ENCODE results near the gene TSC1.

DNA sequence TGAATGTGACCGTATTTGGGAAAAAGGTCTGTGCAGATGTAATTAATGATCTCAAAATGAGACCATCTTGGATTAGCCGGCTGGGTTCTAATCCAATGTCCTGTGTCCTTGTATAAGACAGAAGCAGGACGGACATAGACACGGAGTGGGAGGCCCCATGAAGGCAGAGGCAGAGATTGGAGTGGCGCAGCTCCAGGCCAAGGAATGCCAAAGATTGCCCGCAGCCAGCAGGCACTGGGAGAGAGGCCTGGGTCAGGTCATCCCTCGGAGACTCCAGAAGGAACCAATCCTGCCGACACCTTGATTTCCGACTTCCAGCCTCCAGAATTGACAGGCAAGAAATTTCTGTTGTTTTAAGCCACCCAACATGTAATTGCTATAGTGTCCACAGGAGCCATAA, 21.1 kb upstream of the TSC1 start:
- TF ChIP-seq, protein P1, sequence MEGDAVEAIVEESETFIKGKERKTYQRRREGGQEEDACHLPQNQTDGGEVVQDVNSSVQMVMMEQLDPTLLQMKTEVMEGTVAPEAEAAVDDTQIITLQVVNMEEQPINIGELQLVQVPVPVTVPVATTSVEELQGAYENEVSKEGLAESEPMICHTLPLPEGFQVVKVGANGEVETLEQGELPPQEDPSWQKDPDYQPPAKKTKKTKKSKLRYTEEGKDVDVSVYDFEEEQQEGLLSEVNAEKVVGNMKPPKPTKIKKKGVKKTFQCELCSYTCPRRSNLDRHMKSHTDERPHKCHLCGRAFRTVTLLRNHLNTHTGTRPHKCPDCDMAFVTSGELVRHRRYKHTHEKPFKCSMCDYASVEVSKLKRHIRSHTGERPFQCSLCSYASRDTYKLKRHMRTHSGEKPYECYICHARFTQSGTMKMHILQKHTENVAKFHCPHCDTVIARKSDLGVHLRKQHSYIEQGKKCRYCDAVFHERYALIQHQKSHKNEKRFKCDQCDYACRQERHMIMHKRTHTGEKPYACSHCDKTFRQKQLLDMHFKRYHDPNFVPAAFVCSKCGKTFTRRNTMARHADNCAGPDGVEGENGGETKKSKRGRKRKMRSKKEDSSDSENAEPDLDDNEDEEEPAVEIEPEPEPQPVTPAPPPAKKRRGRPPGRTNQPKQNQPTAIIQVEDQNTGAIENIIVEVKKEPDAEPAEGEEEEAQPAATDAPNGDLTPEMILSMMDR (conservative IDR thresholded peaks at IDR 0.05; ENCODE audit: low read depth in 2 of 2): no peak
- no peak for TF ChIP-seq CREB1 (CRISPR knock-in tag; IDR thresholded peaks at IDR 0.05; ENCODE audit: low read depth)
- no peak for TF ChIP-seq NANOG (IDR thresholded peaks at IDR 0.05; ENCODE audit: borderline replicate concordance)
- TF ChIP-seq POLR2AphosphoS5 (IDR thresholded peaks at IDR 0.05; ENCODE audit: low read depth): no peak
- no peak for TF ChIP-seq EZH2phosphoT487 (IDR thresholded peaks at IDR 0.05; ENCODE audit: unreplicated experiment)
- TF ChIP-seq, protein P2, sequence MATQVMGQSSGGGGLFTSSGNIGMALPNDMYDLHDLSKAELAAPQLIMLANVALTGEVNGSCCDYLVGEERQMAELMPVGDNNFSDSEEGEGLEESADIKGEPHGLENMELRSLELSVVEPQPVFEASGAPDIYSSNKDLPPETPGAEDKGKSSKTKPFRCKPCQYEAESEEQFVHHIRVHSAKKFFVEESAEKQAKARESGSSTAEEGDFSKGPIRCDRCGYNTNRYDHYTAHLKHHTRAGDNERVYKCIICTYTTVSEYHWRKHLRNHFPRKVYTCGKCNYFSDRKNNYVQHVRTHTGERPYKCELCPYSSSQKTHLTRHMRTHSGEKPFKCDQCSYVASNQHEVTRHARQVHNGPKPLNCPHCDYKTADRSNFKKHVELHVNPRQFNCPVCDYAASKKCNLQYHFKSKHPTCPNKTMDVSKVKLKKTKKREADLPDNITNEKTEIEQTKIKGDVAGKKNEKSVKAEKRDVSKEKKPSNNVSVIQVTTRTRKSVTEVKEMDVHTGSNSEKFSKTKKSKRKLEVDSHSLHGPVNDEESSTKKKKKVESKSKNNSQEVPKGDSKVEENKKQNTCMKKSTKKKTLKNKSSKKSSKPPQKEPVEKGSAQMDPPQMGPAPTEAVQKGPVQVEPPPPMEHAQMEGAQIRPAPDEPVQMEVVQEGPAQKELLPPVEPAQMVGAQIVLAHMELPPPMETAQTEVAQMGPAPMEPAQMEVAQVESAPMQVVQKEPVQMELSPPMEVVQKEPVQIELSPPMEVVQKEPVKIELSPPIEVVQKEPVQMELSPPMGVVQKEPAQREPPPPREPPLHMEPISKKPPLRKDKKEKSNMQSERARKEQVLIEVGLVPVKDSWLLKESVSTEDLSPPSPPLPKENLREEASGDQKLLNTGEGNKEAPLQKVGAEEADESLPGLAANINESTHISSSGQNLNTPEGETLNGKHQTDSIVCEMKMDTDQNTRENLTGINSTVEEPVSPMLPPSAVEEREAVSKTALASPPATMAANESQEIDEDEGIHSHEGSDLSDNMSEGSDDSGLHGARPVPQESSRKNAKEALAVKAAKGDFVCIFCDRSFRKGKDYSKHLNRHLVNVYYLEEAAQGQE (IDR thresholded peaks at IDR 0.05; ENCODE audit: unreplicated experiment): no peak
- TF ChIP-seq EZH2 (IDR thresholded peaks at IDR 0.05; ENCODE audit: low read depth, unreplicated experiment): no peak
- TF ChIP-seq, protein P3, sequence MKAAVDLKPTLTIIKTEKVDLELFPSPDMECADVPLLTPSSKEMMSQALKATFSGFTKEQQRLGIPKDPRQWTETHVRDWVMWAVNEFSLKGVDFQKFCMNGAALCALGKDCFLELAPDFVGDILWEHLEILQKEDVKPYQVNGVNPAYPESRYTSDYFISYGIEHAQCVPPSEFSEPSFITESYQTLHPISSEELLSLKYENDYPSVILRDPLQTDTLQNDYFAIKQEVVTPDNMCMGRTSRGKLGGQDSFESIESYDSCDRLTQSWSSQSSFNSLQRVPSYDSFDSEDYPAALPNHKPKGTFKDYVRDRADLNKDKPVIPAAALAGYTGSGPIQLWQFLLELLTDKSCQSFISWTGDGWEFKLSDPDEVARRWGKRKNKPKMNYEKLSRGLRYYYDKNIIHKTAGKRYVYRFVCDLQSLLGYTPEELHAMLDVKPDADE (IDR thresholded peaks at IDR 0.05): no peak
- TF ChIP-seq, protein P4, sequence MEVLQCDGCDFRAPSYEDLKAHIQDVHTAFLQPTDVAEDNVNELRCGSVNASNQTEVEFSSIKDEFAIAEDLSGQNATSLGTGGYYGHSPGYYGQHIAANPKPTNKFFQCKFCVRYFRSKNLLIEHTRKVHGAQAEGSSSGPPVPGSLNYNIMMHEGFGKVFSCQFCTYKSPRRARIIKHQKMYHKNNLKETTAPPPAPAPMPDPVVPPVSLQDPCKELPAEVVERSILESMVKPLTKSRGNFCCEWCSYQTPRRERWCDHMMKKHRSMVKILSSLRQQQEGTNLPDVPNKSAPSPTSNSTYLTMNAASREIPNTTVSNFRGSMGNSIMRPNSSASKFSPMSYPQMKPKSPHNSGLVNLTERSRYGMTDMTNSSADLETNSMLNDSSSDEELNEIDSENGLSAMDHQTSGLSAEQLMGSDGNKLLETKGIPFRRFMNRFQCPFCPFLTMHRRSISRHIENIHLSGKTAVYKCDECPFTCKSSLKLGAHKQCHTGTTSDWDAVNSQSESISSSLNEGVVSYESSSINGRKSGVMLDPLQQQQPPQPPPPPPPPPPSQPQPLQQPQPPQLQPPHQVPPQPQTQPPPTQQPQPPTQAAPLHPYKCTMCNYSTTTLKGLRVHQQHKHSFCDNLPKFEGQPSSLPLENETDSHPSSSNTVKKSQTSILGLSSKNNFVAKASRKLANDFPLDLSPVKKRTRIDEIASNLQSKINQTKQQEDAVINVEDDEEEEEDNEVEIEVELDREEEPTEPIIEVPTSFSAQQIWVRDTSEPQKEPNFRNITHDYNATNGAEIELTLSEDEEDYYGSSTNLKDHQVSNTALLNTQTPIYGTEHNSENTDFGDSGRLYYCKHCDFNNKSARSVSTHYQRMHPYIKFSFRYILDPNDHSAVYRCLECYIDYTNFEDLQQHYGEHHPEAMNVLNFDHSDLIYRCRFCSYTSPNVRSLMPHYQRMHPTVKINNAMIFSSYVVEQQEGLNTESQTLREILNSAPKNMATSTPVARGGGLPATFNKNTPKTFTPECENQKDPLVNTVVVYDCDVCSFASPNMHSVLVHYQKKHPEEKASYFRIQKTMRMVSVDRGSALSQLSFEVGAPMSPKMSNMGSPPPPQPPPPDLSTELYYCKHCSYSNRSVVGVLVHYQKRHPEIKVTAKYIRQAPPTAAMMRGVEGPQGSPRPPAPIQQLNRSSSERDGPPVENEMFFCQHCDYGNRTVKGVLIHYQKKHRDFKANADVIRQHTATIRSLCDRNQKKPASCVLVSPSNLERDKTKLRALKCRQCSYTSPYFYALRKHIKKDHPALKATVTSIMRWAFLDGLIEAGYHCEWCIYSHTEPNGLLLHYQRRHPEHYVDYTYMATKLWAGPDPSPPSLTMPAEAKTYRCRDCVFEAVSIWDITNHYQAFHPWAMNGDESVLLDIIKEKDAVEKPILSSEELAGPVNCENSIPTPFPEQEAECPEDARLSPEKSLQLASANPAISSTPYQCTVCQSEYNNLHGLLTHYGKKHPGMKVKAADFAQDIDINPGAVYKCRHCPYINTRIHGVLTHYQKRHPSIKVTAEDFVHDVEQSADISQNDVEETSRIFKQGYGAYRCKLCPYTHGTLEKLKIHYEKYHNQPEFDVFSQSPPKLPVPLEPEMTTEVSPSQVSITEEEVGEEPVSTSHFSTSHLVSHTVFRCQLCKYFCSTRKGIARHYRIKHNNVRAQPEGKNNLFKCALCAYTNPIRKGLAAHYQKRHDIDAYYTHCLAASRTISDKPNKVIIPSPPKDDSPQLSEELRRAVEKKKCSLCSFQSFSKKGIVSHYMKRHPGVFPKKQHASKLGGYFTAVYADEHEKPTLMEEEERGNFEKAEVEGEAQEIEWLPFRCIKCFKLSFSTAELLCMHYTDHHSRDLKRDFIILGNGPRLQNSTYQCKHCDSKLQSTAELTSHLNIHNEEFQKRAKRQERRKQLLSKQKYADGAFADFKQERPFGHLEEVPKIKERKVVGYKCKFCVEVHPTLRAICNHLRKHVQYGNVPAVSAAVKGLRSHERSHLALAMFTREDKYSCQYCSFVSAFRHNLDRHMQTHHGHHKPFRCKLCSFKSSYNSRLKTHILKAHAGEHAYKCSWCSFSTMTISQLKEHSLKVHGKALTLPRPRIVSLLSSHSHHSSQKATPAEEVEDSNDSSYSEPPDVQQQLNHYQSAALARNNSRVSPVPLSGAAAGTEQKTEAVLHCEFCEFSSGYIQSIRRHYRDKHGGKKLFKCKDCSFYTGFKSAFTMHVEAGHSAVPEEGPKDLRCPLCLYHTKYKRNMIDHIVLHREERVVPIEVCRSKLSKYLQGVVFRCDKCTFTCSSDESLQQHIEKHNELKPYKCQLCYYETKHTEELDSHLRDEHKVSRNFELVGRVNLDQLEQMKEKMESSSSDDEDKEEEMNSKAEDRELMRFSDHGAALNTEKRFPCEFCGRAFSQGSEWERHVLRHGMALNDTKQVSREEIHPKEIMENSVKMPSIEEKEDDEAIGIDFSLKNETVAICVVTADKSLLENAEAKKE (CRISPR knock-in tag; IDR thresholded peaks at IDR 0.05): no peak
- no peak for TF ChIP-seq JUNB (IDR thresholded peaks at IDR 0.05; ENCODE audit: unreplicated experiment)
- no peak for TF ChIP-seq ZNF114 (CRISPR knock-in tag; IDR thresholded peaks at IDR 0.05)

Data from GM23338 (cell line).